COLO668 (cell line): ENCODE results near the gene CSF3R.
"Not testable (repeated sequence)": the region's sequence is repeated elsewhere in the genome, so short reads cannot be mapped to it uniquely, and the experiment has no call there.

ENCODE experiments used
- DNase-seq: peaks from one replicate; lab custom pipeline; 2025; ENCODE audit not compliant: unreplicated experiment; lab: John Stamatoyannopoulos, UW

The CSF3R gene

GRCh38 chr1:36513676-36514473, 31.2 kb upstream of the CSF3R start:
- no peak for DNase-seq

GRCh38 chr1:36512842-36513241, 30.1 kb upstream of the CSF3R start:
- no peak for DNase-seq

- DNase-seq: no peak
These were observed 29.4 kb upstream of the CSF3R start for GRCh38 chr1:36511804-36512798.

GRCh38 chr1:36511220-36511619, 28.5 kb upstream of the CSF3R start:
- not testable (repeated sequence) for DNase-seq

- DNase-seq: no peak
These were observed 27.7 kb upstream of the CSF3R start for GRCh38 chr1:36510418-36510817.

GRCh38 chr1:36508257-36508656, 25.5 kb upstream of the CSF3R start:
- no peak for DNase-seq

- DNase-seq: no peak
These were observed 23.7 kb upstream of the CSF3R start for GRCh38 chr1:36506276-36506920.

GRCh38 chr1:36503733-36504132, 21.0 kb upstream of the CSF3R start:
- no peak for DNase-seq

GRCh38 chr1:36503159-36503558, 20.4 kb upstream of the CSF3R start:
- no peak for DNase-seq

GRCh38 chr1:36502616-36503015, 19.9 kb upstream of the CSF3R start:
- DNase-seq: no peak

GRCh38 chr1:36501911-36502310, 19.2 kb upstream of the CSF3R start:
- not testable (repeated sequence) for DNase-seq

- DNase-seq: no peak
These were observed 14.5 kb upstream of the CSF3R start for GRCh38 chr1:36497207-36497606.

GRCh38 chr1:36494971-36495370, 12.3 kb upstream of the CSF3R start:
- no peak for DNase-seq

- DNase-seq: no peak
These were observed 10.8 kb upstream of the CSF3R start for GRCh38 chr1:36493524-36493923.

GRCh38 chr1:36492491-36492890, 9.8 kb upstream of the CSF3R start:
- DNase-seq: no peak

GRCh38 chr1:36489258-36490051, 6.7 kb upstream of the CSF3R start:
- DNase-seq: not testable (repeated sequence)

GRCh38 chr1:36487906-36488305, 5.2 kb upstream of the CSF3R start:
- DNase-seq: no peak

- not testable (repeated sequence) for DNase-seq
These were observed 4.6 kb upstream of the CSF3R start for GRCh38 chr1:36487336-36487725.

- peak; percentile 95 for DNase-seq
These were observed 4.0 kb upstream of the CSF3R start for GRCh38 chr1:36486439-36487335.

GRCh38 chr1:36486093-36486438, 3.4 kb upstream of the CSF3R start:
- no peak for DNase-seq
